Astrocyte (in vitro differentiated cells and primary cell): Measurements from ENCODE around the gene ATP6V0E1. TPM values are rescaled to one million over a fixed set of nuclear protein-coding genes. Genes with fewer than 3 reads are reported as not detected.
A peak's percentile ranks its signal among the peaks of the same experiment; 100 is the strongest.

Experiments used
- DNase-seq: peaks from one replicate; pipeline ENCODE4 v3.0.0-alpha.2; 2010; ENCODE audit warnings: low read depth
- FAIRE-seq: peaks from 2 replicates; lab custom pipeline; 2011; peaks lifted over from hg19 to GRCh38; lab: Jason Lieb, UNC
- H2AFZ ChIP-seq: 2 replicates; pipeline ENCODE4 v1.6.0; 2012; ENCODE audit warnings: low read depth, low read length, inconsistent platforms
- H3K27ac ChIP-seq: 2 replicates; pipeline ENCODE4 v1.5.1; 2011; ENCODE audit warnings: low read depth, low read length, inconsistent platforms
- H3K27me3 ChIP-seq: 2 replicates; pipeline ENCODE4 v1.6.0; 2011; ENCODE audit warnings: low read length, inconsistent platforms; ENCODE audit not compliant: insufficient read depth
- H3K36me3 ChIP-seq: 2 replicates; pipeline ENCODE4 v1.5.1; 2011; ENCODE audit warnings: low read length, inconsistent platforms; ENCODE audit not compliant: insufficient read depth
- H3K4me1 ChIP-seq: 2 replicates; pipeline ENCODE4 v1.5.1; 2011; ENCODE audit warnings: low read length, inconsistent platforms; ENCODE audit not compliant: insufficient read depth
- H3K4me2 ChIP-seq: 2 replicates; pipeline ENCODE4 v1.6.0; 2012; ENCODE audit warnings: low read length, inconsistent platforms
- H3K4me3 ChIP-seq: 2 replicates; pipeline ENCODE4 v1.5.1; 2011; ENCODE audit warnings: low read depth, mild to moderate bottlenecking, low read length, inconsistent platforms; ENCODE audit not compliant: insufficient read depth
- H3K79me2 ChIP-seq: 2 replicates; pipeline ENCODE4 v1.6.0; 2012; ENCODE audit warnings: mild to moderate bottlenecking, low read length, inconsistent platforms; ENCODE audit not compliant: insufficient read depth
- H3K9ac ChIP-seq: 2 replicates; pipeline ENCODE4 v1.6.0; 2012; ENCODE audit warnings: mild to moderate bottlenecking, low read length, inconsistent platforms
- H3K9me3 ChIP-seq: 2 replicates; pipeline ENCODE4 v1.5.1; 2012; ENCODE audit warnings: low read depth, mild to moderate bottlenecking, low read length, inconsistent platforms; ENCODE audit not compliant: insufficient read depth
- H4K20me1 ChIP-seq: 2 replicates; pipeline ENCODE4 v1.6.0; 2012; ENCODE audit warnings: low read length, inconsistent platforms; ENCODE audit not compliant: insufficient read depth
- H3K27ac Mint-ChIP-seq: one replicate; pipeline ENCODE4 v1.8.0; 2021; ENCODE audit warnings: mild to moderate bottlenecking, mixed read lengths; ENCODE audit not compliant: unreplicated experiment
- H3K27me3 Mint-ChIP-seq: one replicate; pipeline ENCODE4 v1.8.0; 2021; ENCODE audit warnings: low read depth, mixed read lengths; ENCODE audit not compliant: unreplicated experiment
- H3K36me3 Mint-ChIP-seq: one replicate; pipeline ENCODE4 v1.8.0; 2021; ENCODE audit warnings: low read depth, mixed read lengths; ENCODE audit not compliant: unreplicated experiment
- H3K4me1 Mint-ChIP-seq: one replicate; pipeline ENCODE4 v1.8.0; 2021; ENCODE audit warnings: low read depth, mixed read lengths; ENCODE audit not compliant: unreplicated experiment
- H3K4me3 Mint-ChIP-seq: one replicate; pipeline ENCODE4 v1.8.0; 2021; ENCODE audit warnings: mild to moderate bottlenecking, moderate library complexity, mixed read lengths; ENCODE audit not compliant: unreplicated experiment
- H3K9me3 Mint-ChIP-seq: one replicate; pipeline ENCODE4 v1.8.0; 2021; ENCODE audit warnings: mild to moderate bottlenecking, mixed read lengths; ENCODE audit not compliant: unreplicated experiment
- CTCF ChIP-seq: IDR thresholded peaks from 2 replicates; pipeline ENCODE4 v1.5.1; 2011; ENCODE audit warnings: low read depth, mild to moderate bottlenecking, inconsistent platforms, low read length, moderate library complexity; ENCODE audit not compliant: insufficient read depth
- EZH2 ChIP-seq: IDR thresholded peaks from 2 replicates; pipeline ENCODE4 v1.6.1; 2012; ENCODE audit warnings: mild to moderate bottlenecking, low read length, inconsistent platforms; ENCODE audit not compliant: insufficient read depth
- total RNA-seq: library from RNA; stranded (reverse); gene quantifications from 2 replicates; pipeline ENCODE4 v1.2.1, GENCODE V29; 2021

Gene ATP6V0E1
- total RNA-seq, 1 donor from 2014 or later, result 327 TPM

- no peaks in the 10 kb centered on the region for H3K27me3 Mint-ChIP-seq
- Histone ChIP-seq H3K9me3 (no peaks in the 10 kb centered on the region), H3K4me1 (peaks cover 46% of the 10 kb centered on the region), H3K9ac (no peak overlapping the region), H3K4me3 (no peak overlapping the region), H3K27me3 (no peaks in the 10 kb centered on the region), H3K4me2 (peak overlapping the region; percentile 17), H3K79me2 (no peaks in the 10 kb centered on the region), H4K20me1 (no peaks in the 10 kb centered on the region), H3K36me3 (no peaks in the 10 kb centered on the region), H3K27ac (peak overlapping the region; percentile 68), H2AFZ (no peak overlapping the region)
- H3K4me1 Mint-ChIP-seq, result peaks cover 32% of the 10 kb centered on the region
- no peak overlapping the region for H3K4me3 Mint-ChIP-seq
- peaks cover 2% of the 10 kb centered on the region for H3K36me3 Mint-ChIP-seq
- no peak for FAIRE-seq
- no peak for TF ChIP-seq CTCF
- H3K9me3 Mint-ChIP-seq, result no peaks in the 10 kb centered on the region
- peak overlapping the region; percentile 36 for H3K27ac Mint-ChIP-seq
- DNase-seq, result no peak
Measured at GRCh38 chr5:172951371-172952033, 32.1 kb upstream of the ATP6V0E1 start.

DNA sequence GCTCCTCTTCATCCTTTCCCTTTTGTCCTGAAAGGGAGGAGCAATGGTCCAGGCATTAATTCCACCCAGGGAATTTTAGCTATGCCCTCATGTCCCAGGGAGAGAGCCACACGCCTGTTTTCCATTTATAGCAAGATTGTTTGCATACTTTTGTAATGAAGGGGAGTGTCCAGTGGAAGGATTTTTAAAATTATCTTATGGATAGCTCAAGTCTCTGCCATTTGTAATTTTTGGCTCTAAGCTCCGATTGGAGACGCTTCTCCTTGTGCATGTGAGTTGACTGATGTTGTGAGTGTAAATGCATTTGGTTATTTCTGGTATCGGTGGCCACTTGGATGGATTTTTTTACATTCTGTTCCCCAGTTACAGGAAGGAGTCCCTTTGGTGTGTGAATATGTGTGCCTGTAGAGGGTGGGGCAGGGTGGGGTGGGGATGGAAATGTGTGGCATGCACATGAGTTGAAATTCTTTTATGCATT, 31.5 kb upstream of the ATP6V0E1 start:
- Histone ChIP-seq H3K4me3 (no peak overlapping the region), H2AFZ (no peak overlapping the region), H3K79me2 (no peaks in the 10 kb centered on the region), H3K9me3 (no peaks in the 10 kb centered on the region), H4K20me1 (no peaks in the 10 kb centered on the region), H3K27ac (peak overlapping the region; percentile 68), H3K9ac (no peak overlapping the region), H3K27me3 (no peaks in the 10 kb centered on the region), H3K4me2 (peak overlapping the region; percentile 17), H3K4me1 (peaks cover 46% of the 10 kb centered on the region), H3K36me3 (no peaks in the 10 kb centered on the region)
- Mint-ChIP-seq H3K4me1 (peaks cover 32% of the 10 kb centered on the region), H3K36me3 (peaks cover 2% of the 10 kb centered on the region), H3K27me3 (no peaks in the 10 kb centered on the region), H3K27ac (peak overlapping the region; percentile 89), H3K9me3 (no peaks in the 10 kb centered on the region), H3K4me3 (no peak overlapping the region)
- peak; percentile 34 for FAIRE-seq
- DNase-seq, result peak; percentile 71
- TF ChIP-seq EZH2 (no peak), CTCF (no peak)
